Heart left ventricle (tissue), 16 donors: ENCODE data around the gene MED17. TPM values are rescaled to one million over a fixed set of nuclear protein-coding genes. Genes with fewer than 3 reads are reported as not detected.

Source experiments
- ATAC-seq, 4 donors: fragments of 200-7000 bp; cut with Tn5 transposase; one replicate each; pipeline ENCODE4 v1.9.1; 2020 to 2022; ENCODE audit warnings: moderate library complexity in 4 of 4, mild to moderate bottlenecking in 3 of 4, moderate number of reproducible peaks in 1 of 4
- DNase-seq, 5 donors: peaks; one replicate each; pipeline ENCODE4 v3.0.0-alpha.2; 2020
- H3K27ac ChIP-seq, 12 donors: fragments of 200-600 bp; sonication (generic) in 4 of 12; one replicate each; pipeline versions ENCODE4 v1.5.0 to v1.8.0; 2016 to 2022; ENCODE audit warnings: mild to moderate bottlenecking in 2 of 12
- H3K27me3 ChIP-seq, 9 donors: fragments of 200-600 bp; sonication (generic) in 2 of 9; one replicate each; pipeline versions ENCODE4 v1.5.1 to v1.8.0; 2016 to 2022; ENCODE audit warnings: mild to moderate bottlenecking in 3 of 9
- H3K36me3 ChIP-seq, 9 donors: fragments of 200-600 bp; sonication (generic) in 2 of 9; one replicate each; pipeline versions ENCODE4 v1.5.0 to v1.8.0; 2018 to 2022; ENCODE audit warnings: mild to moderate bottlenecking in 2 of 9
- H3K4me1 ChIP-seq, 12 donors: fragments of 200-600 bp; sonication (generic) in 4 of 12; one replicate each; pipeline versions ENCODE4 v1.5.0 to v1.8.0; 2016 to 2022; ENCODE audit warnings: mild to moderate bottlenecking in 3 of 12
- H3K4me3 ChIP-seq, 12 donors: fragments of 200-600 bp; sonication (generic) in 4 of 12; one replicate each; pipeline versions ENCODE4 v1.5.0 to v1.8.0; 2017 to 2022; ENCODE audit warnings: mild to moderate bottlenecking in 9 of 12, moderate library complexity in 4 of 12
- H3K9me3 ChIP-seq, 12 donors: fragments of 200-600 bp; sonication (generic) in 4 of 12; one replicate each; pipeline versions ENCODE4 v1.5.0 to v1.8.0; 2016 to 2022; ENCODE audit warnings: mild to moderate bottlenecking in 1 of 12
- POLR2A ChIP-seq, 2 donors: fragments of 450-650 bp; IDR thresholded peaks; one replicate each; pipeline ENCODE4 v1.6.1; 2017; ENCODE audit warnings: antibody characterized with exemption in 2 of 2, mild to moderate bottlenecking in 2 of 2, moderate library complexity in 2 of 2
- WGBS, 4 donors: extraction: QIAGEN DNeasy Blood & Tissue Kit in 2 of 4; methylation state at CpG; one replicate each; pipeline versions ENCODE4 v1.1.5 to v1.1.7; 2013 to 2018; 5-methylcytosine and 5-hydroxymethylcytosine counted together
- intact Hi-C, 10 donors: fragments of 100-400 bp; cut with DNase I; formaldehyde crosslinking; loops; one replicate each; pipeline versions ENCODE4 v1.11.1 to v1.14.2; 2022
- polyA plus RNA-seq, 2 donors: library from polyadenylated mRNA; stranded (reverse); fragments of 200-250 nt; gene quantifications; one replicate each; pipeline ENCODE4 v1.2.3, GENCODE V29; 2013
- total RNA-seq, 9 donors: library from RNA; depleted of rRNA in 2 of 9; stranded (reverse); fragments of >200 nt in 2 of 9; fragmentation: NEBNext Ultra II Directional in 3 of 9; extraction: Animal tissue kit (Norgen Biotek cat#: 25700) in 3 of 9; gene quantifications; one replicate each; pipeline versions ENCODE4 v1.1.0 to v1.2.4, GENCODE V29; 2016 to 2023
- TF ChIP-seq, protein P1 (sequence below), 12 donors: fragments of 200-600 bp; sonication (generic) in 4 of 12; IDR thresholded peaks; one replicate each; pipeline versions ENCODE4 v1.5.0 to v1.8.0; 2018 to 2022; ENCODE audit warnings: antibody characterized with exemption in 12 of 12, mild to moderate bottlenecking in 5 of 12
- donor health status: ischemic (EF 13 %, LVEDD 7.1; RV severe dilation, severe dysfunction).
- donor health status: healthy with polysubstance abuse.
- donor health status: DM: no; HTN: yes; CAD: no.
- donor health status: DM: no; HTN: no; CAD: no.
- donor health status: ischemic (EF 25% LVEDD 6.9; RV normal size, moderate dysfunction).
- donor health status: ischemic (EF 25% LVEDD 5.7; RV mildly dilated, moderate dysfunction).
- donor health status: healthy.
- donor health status: DM: yes; HTN: yes; CAD: no.
- donor health status: ischemic (EF 35%, LVEDD 5.7; RV mildly dilated, moderate dysfunction).
- donor health status: nonischemic (EF 11% LVEDD 7.7; RV severe dilation, severe dysfunction).
- donor health status: DM: yes; HTN: yes; CAD: no.
- donor health status: PGD.
- donor health status: ischemic (EF 29% LVEDD 5.4; RV normal size, mild dysfunction).
- donor health status: nonischemic (EF 23%, LVEDD 6.1; RV moderate dilation, normal function).

MED17 gene
- total and polyA plus RNA-seq, 11 donors, result 9.2 to 28.6 (median 16.1) TPM

- H3K4me1 ChIP-seq, result no peaks in the 10 kb centered on the region
- 84 to 95% (median 92%) methylated on average over 1 of the region's 1 CpG for WGBS, 4 donors
- no peaks in the 10 kb centered on the region for H3K9me3 ChIP-seq
- intact Hi-C loops, result no loop called here
- H3K36me3 ChIP-seq, result no peaks in the 10 kb centered on the region
- TF ChIP-seq POLR2A (IDR thresholded peaks at IDR 0.05), result no peak
- TF ChIP-seq, protein P1, sequence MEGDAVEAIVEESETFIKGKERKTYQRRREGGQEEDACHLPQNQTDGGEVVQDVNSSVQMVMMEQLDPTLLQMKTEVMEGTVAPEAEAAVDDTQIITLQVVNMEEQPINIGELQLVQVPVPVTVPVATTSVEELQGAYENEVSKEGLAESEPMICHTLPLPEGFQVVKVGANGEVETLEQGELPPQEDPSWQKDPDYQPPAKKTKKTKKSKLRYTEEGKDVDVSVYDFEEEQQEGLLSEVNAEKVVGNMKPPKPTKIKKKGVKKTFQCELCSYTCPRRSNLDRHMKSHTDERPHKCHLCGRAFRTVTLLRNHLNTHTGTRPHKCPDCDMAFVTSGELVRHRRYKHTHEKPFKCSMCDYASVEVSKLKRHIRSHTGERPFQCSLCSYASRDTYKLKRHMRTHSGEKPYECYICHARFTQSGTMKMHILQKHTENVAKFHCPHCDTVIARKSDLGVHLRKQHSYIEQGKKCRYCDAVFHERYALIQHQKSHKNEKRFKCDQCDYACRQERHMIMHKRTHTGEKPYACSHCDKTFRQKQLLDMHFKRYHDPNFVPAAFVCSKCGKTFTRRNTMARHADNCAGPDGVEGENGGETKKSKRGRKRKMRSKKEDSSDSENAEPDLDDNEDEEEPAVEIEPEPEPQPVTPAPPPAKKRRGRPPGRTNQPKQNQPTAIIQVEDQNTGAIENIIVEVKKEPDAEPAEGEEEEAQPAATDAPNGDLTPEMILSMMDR (IDR thresholded peaks at IDR 0.05), result no peak
- DNase-seq (no peak), ATAC-seq (peak in 3 of 4 donors; percentile 14 to 71 (median 50))
- no peak overlapping the region for H3K4me3 ChIP-seq
- H3K27me3 ChIP-seq, result no peaks in the 10 kb centered on the region
- H3K27ac ChIP-seq, result no peak overlapping the region
These were observed 48.7 kb downstream of the MED17 start for GRCh38 chr11:93832780-93833179.

DNA sequence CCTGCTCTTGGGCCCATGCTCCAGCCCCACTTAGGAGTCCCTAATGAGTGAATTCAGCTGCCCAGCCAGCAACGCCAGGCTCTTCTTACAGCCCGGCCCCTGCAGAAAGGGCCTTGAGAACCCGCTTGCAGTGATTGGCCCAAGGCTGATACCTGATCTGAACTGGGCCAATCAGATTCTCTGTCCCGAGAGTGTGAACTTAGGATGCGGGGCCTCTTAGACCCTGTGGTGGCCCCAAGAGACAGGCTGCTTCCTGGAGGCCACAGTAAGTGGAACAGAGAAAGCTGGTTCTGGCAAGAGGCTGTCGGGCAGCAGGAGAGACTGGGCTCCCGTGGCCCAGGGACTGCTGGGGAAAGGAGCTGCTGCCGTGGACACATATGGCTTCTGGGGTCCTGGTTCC, 54.9 kb downstream of the MED17 start:
- intact Hi-C loops, result no loop called here
- WGBS, 4 donors, result 89 to 97% (median 93%) methylated on average over 5 to 8 of the region's 8 CpGs
- no peaks in the 10 kb centered on the region for H3K4me1 ChIP-seq
- TF ChIP-seq, protein P1 (IDR thresholded peaks at IDR 0.05), result no peak
- TF ChIP-seq POLR2A (IDR thresholded peaks at IDR 0.05), result no peak
- no peak overlapping the region for H3K4me3 ChIP-seq
- no peaks in the 10 kb centered on the region for H3K9me3 ChIP-seq
- ATAC-seq (no peak), DNase-seq (no peak)
- no peaks in the 10 kb centered on the region for H3K36me3 ChIP-seq
- H3K27ac ChIP-seq, result no peak overlapping the region
- no peaks in the 10 kb centered on the region for H3K27me3 ChIP-seq

DNA sequence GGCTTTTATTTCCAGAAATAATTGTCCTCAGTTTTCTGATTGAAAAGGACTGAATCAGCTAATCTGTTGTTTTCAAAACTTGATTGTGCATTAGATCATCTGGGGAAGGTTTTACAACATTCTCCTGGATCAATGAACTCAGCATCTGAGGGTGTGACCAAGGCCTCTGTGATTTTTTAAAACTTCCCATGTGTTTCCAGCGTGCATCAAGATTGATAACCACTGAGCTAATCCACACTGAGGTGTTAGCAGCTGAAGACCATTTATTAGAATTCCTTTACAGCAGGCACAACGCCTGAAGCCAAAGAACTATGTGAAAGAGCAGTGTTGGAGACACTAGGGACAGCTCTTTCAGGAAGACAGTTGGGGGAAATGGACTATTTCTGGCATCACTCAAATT, 56.1 kb downstream of the MED17 start:
- intact Hi-C loops, result no loop called here

GRCh38 chr11:93840981-93841380, 56.9 kb downstream of the MED17 start:
- H3K9me3 ChIP-seq, result no peaks in the 10 kb centered on the region
- H3K36me3 ChIP-seq, result no peaks in the 10 kb centered on the region
- H3K4me3 ChIP-seq, result no peak overlapping the region
- H3K4me1 ChIP-seq, result no peaks in the 10 kb centered on the region
- no peak for DNase-seq
- intact Hi-C loops, result no loop called here
- no peak overlapping the region for H3K27ac ChIP-seq
- 59 to 78% (median 62%) methylated on average over 3 of the region's 3 CpGs for WGBS, 4 donors
- H3K27me3 ChIP-seq, result no peaks in the 10 kb centered on the region
- no peak for ATAC-seq
- TF ChIP-seq, protein P1 (IDR thresholded peaks at IDR 0.05), result no peak
- no peak for TF ChIP-seq POLR2A (IDR thresholded peaks at IDR 0.05)

More for the DNA sequence above, 56.1 kb downstream of the MED17 start:
- Histone ChIP-seq H3K9me3 (no peaks in the 10 kb centered on the region), H3K4me3 (no peak overlapping the region), H3K27ac (no peak overlapping the region), H3K36me3 (no peaks in the 10 kb centered on the region), H3K4me1 (no peaks in the 10 kb centered on the region), H3K27me3 (no peaks in the 10 kb centered on the region)
- WGBS, 4 donors, result 43 to 59% (median 56%) methylated on average over 2 of the region's 2 CpGs
- ATAC-seq, result no peak
- DNase-seq, result no peak
- no peak for TF ChIP-seq POLR2A (IDR thresholded peaks at IDR 0.05)
- TF ChIP-seq, protein P1 (IDR thresholded peaks at IDR 0.05), result no peak
